ENCODE measurements around the gene DAAM2.

The DAAM2 gene

GRCh38 chr6:39850736-39851297 is 58.6 kb downstream of the DAAM2 start:
- no peak for DNase-seq (ENCODE audit: low spot score)
- in situ Hi-C loops (cut with MboI; ENCODE audit: low pct_unique_long_range_greater_than_20kb, low sequenced_read_pairs, unreplicated experiment), result no loop called here
- no peak for TF ChIP-seq CTCF (IDR thresholded peaks at IDR 0.05; ENCODE audit: extremely low read depth, insufficient read depth, missing control alignments)

- in situ Hi-C loops (cut with MboI; ENCODE audit: low pct_unique_long_range_greater_than_20kb, low sequenced_read_pairs, unreplicated experiment), result no loop called here
- no peak for TF ChIP-seq CTCF (IDR thresholded peaks at IDR 0.05; ENCODE audit: extremely low read depth, insufficient read depth, missing control alignments)
- no peak for DNase-seq (ENCODE audit: low spot score)
These were observed 59.2 kb downstream of the DAAM2 start for GRCh38 chr6:39851331-39851730.

GRCh38 chr6:39852324-39852723 is 60.1 kb downstream of the DAAM2 start:
- DNase-seq (ENCODE audit: low spot score), result no peak
- TF ChIP-seq CTCF (IDR thresholded peaks at IDR 0.05; ENCODE audit: extremely low read depth, insufficient read depth, missing control alignments), result no peak

GRCh38 chr6:39853604-39854003 is 61.4 kb downstream of the DAAM2 start:
- TF ChIP-seq CTCF (IDR thresholded peaks at IDR 0.05; ENCODE audit: extremely low read depth, insufficient read depth, missing control alignments), result no peak
- DNase-seq (ENCODE audit: low spot score), result no peak
- in situ Hi-C loops (cut with MboI; ENCODE audit: low pct_unique_long_range_greater_than_20kb, low sequenced_read_pairs, unreplicated experiment), result no loop called here

More at GRCh38 chr6:39852324-39852723, 60.1 kb downstream of the DAAM2 start:
- in situ Hi-C loops (cut with MboI; ENCODE audit: low pct_unique_long_range_greater_than_20kb, low sequenced_read_pairs, unreplicated experiment), result no loop called here

- TF ChIP-seq CTCF (IDR thresholded peaks at IDR 0.05; ENCODE audit: extremely low read depth, insufficient read depth, missing control alignments), result no peak
- in situ Hi-C loops (cut with MboI; ENCODE audit: low pct_unique_long_range_greater_than_20kb, low sequenced_read_pairs, unreplicated experiment), result no loop called here
- no peak for DNase-seq (ENCODE audit: low spot score)
These were observed 63.3 kb downstream of the DAAM2 start for GRCh38 chr6:39855356-39855995.

- no peak for TF ChIP-seq CTCF (IDR thresholded peaks at IDR 0.05; ENCODE audit: extremely low read depth, insufficient read depth, missing control alignments)
- no peak for DNase-seq (ENCODE audit: low spot score)
- in situ Hi-C loops (cut with MboI; ENCODE audit: low pct_unique_long_range_greater_than_20kb, low sequenced_read_pairs, unreplicated experiment), result no loop called here
These were observed 66.8 kb downstream of the DAAM2 start for GRCh38 chr6:39859025-39859424.
